ENCODE data around the gene DYNC1I1.

Gene DYNC1I1

DNA sequence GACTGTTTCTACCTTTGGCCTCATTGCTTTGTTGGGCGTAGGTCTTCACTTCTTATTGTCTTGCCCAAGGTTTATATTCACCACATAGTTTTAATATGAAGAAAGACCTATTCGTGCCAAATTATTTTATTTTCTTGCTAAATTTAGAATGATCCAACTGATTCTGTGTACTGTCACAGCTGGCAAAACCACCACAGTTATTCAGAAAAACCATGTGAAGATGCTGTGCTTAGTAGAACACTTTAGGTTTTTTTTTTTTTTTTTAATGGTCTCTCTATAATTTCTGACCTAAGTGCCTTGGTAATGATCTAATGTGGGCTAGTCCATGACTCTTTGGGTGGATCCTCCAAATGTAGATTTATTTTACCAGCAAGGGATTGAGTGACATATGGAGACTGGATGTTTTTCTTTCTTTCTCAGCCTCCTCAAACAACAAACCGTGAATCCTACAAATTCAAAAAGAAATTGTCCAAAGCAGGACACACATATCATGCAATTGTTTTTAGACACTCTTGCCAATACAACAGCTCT is 243.8 kb downstream of the DYNC1I1 start:
- H3K36me3 ChIP-seq (ENCODE audit: insufficient read depth), result no peaks in the 10 kb centered on the region
- H4K20me1 ChIP-seq (ENCODE audit: insufficient read depth), result no peaks in the 10 kb centered on the region
- H3K9ac ChIP-seq, result no peak overlapping the region
- H3K4me3 ChIP-seq (IDR thresholded peaks at IDR 0.05; ENCODE audit: insufficient read depth, low read depth, low read length), result no peak overlapping the region
- H3K27ac ChIP-seq, result no peak overlapping the region
- no peaks in the 10 kb centered on the region for H3K4me1 ChIP-seq (ENCODE audit: low read depth, poor library complexity, severe bottlenecking)
- H3K27me3 ChIP-seq (ENCODE audit: insufficient read depth, low read depth), result no peaks in the 10 kb centered on the region
- no peaks in the 10 kb centered on the region for H3K79me2 ChIP-seq (ENCODE audit: insufficient read depth, low read depth)
- H3K4me2 ChIP-seq, result no peak overlapping the region
- H2AFZ ChIP-seq (ENCODE audit: low read depth), result no peak overlapping the region
- TF ChIP-seq, protein P1, sequence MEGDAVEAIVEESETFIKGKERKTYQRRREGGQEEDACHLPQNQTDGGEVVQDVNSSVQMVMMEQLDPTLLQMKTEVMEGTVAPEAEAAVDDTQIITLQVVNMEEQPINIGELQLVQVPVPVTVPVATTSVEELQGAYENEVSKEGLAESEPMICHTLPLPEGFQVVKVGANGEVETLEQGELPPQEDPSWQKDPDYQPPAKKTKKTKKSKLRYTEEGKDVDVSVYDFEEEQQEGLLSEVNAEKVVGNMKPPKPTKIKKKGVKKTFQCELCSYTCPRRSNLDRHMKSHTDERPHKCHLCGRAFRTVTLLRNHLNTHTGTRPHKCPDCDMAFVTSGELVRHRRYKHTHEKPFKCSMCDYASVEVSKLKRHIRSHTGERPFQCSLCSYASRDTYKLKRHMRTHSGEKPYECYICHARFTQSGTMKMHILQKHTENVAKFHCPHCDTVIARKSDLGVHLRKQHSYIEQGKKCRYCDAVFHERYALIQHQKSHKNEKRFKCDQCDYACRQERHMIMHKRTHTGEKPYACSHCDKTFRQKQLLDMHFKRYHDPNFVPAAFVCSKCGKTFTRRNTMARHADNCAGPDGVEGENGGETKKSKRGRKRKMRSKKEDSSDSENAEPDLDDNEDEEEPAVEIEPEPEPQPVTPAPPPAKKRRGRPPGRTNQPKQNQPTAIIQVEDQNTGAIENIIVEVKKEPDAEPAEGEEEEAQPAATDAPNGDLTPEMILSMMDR (conservative IDR thresholded peaks at IDR 0.05; ENCODE audit: low read depth, low read length), result no peak

DNA sequence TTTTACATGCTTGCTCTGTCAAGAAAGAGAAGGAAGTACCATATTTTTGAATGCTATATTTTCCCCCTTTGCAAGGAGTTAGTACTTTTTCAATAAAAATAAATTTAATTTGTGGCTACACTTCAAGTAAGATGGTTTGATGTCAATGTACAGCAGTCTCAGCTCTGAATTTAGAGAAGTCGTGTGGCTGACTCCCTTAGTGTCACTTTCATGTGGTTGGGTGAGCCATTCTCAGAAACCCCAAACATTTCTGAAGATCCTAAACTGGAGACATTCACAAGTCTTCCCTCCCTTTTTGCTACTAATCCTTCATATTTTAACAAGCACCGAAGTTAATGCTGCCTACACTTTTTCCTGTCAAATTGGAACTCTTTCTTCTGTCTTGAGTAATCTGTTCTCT is 244.4 kb downstream of the DYNC1I1 start:
- Histone ChIP-seq H3K4me1 (ENCODE audit: low read depth, poor library complexity, severe bottlenecking) (no peaks in the 10 kb centered on the region), H2AFZ (ENCODE audit: low read depth) (no peak overlapping the region), H3K9ac (no peak overlapping the region), H3K36me3 (ENCODE audit: insufficient read depth) (no peaks in the 10 kb centered on the region), H3K27me3 (ENCODE audit: insufficient read depth, low read depth) (no peaks in the 10 kb centered on the region), H4K20me1 (ENCODE audit: insufficient read depth) (no peaks in the 10 kb centered on the region), H3K27ac (no peak overlapping the region), H3K79me2 (ENCODE audit: insufficient read depth, low read depth) (no peaks in the 10 kb centered on the region), H3K4me2 (no peak overlapping the region), H3K4me3 (IDR thresholded peaks at IDR 0.05; ENCODE audit: insufficient read depth, low read depth, low read length) (no peak overlapping the region)
- TF ChIP-seq, protein P1 (conservative IDR thresholded peaks at IDR 0.05; ENCODE audit: low read depth, low read length), result no peak

DNA sequence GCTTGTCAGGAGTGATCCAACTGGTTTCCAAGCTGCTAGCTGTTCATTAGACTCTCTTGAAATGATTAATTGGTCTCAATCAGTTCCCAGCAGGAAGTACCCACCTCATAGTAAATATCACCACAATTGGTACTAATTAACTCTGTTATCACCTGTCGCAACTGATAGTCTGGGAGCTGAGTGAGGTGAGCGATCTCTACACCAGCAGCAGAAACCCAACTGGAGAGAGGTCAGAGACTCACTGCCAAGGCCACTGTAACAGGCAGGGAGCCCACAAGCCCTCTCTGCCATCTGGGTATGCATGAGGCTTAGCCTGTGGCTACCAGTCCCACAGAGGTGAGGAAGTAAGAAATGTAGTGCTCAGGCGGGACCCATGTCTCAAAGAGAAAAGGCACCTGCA is 245.5 kb downstream of the DYNC1I1 start:
- H2AFZ ChIP-seq (ENCODE audit: low read depth), result no peak overlapping the region
- no peaks in the 10 kb centered on the region for H4K20me1 ChIP-seq (ENCODE audit: insufficient read depth)
- H3K4me2 ChIP-seq, result no peak overlapping the region
- H3K79me2 ChIP-seq (ENCODE audit: insufficient read depth, low read depth), result no peaks in the 10 kb centered on the region
- no peak overlapping the region for H3K4me3 ChIP-seq (IDR thresholded peaks at IDR 0.05; ENCODE audit: insufficient read depth, low read depth, low read length)
- no peaks in the 10 kb centered on the region for H3K4me1 ChIP-seq (ENCODE audit: low read depth, poor library complexity, severe bottlenecking)
- H3K36me3 ChIP-seq (ENCODE audit: insufficient read depth), result no peaks in the 10 kb centered on the region
- H3K27ac ChIP-seq, result no peak overlapping the region
- no peak overlapping the region for H3K9ac ChIP-seq
- TF ChIP-seq, protein P1 (conservative IDR thresholded peaks at IDR 0.05; ENCODE audit: low read depth, low read length), result no peak
- no peaks in the 10 kb centered on the region for H3K27me3 ChIP-seq (ENCODE audit: insufficient read depth, low read depth)

DNA sequence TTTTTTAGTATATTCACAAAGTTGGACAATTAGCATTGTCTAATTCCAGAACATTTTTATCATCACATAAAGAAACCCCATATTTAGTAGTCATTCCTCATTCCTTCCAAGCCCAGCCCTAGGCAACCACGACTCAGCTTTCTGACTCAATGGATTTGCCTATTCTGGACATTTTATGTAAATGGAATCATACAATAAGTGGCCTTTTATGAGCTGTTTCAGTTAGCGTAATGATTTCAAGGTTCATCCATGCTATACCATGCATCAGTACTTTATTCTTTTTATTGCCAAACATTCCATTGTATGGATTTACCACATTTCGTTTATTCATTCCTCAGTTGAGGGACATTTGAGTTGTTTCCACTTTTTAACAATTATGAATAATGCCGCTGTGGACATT is 249.2 kb downstream of the DYNC1I1 start:
- TF ChIP-seq, protein P1 (conservative IDR thresholded peaks at IDR 0.05; ENCODE audit: low read depth, low read length), result no peak
- peaks cover 3% of the 10 kb centered on the region for H3K4me1 ChIP-seq (ENCODE audit: low read depth, poor library complexity, severe bottlenecking)
- no peak overlapping the region for H3K4me2 ChIP-seq
- no peaks in the 10 kb centered on the region for H3K36me3 ChIP-seq (ENCODE audit: insufficient read depth)
- no peak overlapping the region for H3K4me3 ChIP-seq (IDR thresholded peaks at IDR 0.05; ENCODE audit: insufficient read depth, low read depth, low read length)
- no peaks in the 10 kb centered on the region for H3K79me2 ChIP-seq (ENCODE audit: insufficient read depth, low read depth)
- H2AFZ ChIP-seq (ENCODE audit: low read depth), result no peak overlapping the region
- no peaks in the 10 kb centered on the region for H3K27me3 ChIP-seq (ENCODE audit: insufficient read depth, low read depth)
- H3K27ac ChIP-seq, result no peak overlapping the region
- H4K20me1 ChIP-seq (ENCODE audit: insufficient read depth), result no peaks in the 10 kb centered on the region
- H3K9ac ChIP-seq, result no peak overlapping the region

Measured in KMS-11 (cell line).